GM18508 (cell line): ENCODE data around the gene ADGRG1.
"Not testable (repeated sequence)": the region's sequence is repeated elsewhere in the genome, so short reads cannot be mapped to it uniquely, and the experiment has no call there.

Experiments
- ATAC-seq: cut with Tn5 transposase; IDR thresholded peaks from one replicate; pipeline ENCODE4 v1.9.1; 2021; ENCODE audit warnings: moderate number of reproducible peaks; ENCODE audit not compliant: insufficient read depth, unreplicated experiment

The ADGRG1 gene

GRCh38 chr16:57663917-57664661, 35.7 kb downstream of the ADGRG1 start:
- ATAC-seq, result no peak

GRCh38 chr16:57664662-57665025, 36.2 kb downstream of the ADGRG1 start:
- ATAC-seq, result no peak

- no peak for ATAC-seq
Observed at GRCh38 chr16:57665541-57665940, 37.1 kb downstream of the ADGRG1 start.

- no peak for ATAC-seq
Observed at GRCh38 chr16:57666353-57667047, 38.1 kb downstream of the ADGRG1 start.

GRCh38 chr16:57667048-57667525, 38.7 kb downstream of the ADGRG1 start:
- ATAC-seq, result no peak

- no peak for ATAC-seq
Observed at GRCh38 chr16:57667526-57668262, 39.3 kb downstream of the ADGRG1 start.

- no peak for ATAC-seq
Observed at GRCh38 chr16:57668263-57668571, 39.8 kb downstream of the ADGRG1 start, which contains the start of gene ADGRG3. TSS of gene ADGRG3 (plus strand) at chr16:57668306. CDS start at chr16:57668348, 42 bp downstream.

GRCh38 chr16:57668630-57669475, 40.4 kb downstream of the ADGRG1 start:
- no peak for ATAC-seq

- no peak for ATAC-seq
Observed at GRCh38 chr16:57669476-57670162, 41.2 kb downstream of the ADGRG1 start.

- no peak for ATAC-seq
Observed at GRCh38 chr16:57670196-57670595, 41.8 kb downstream of the ADGRG1 start.

- not testable (repeated sequence) for ATAC-seq
Observed at GRCh38 chr16:57671451-57671850, 43.0 kb downstream of the ADGRG1 start.

GRCh38 chr16:57672416-57672815, 44.0 kb downstream of the ADGRG1 start:
- ATAC-seq, result no peak

- no peak for ATAC-seq
Observed at GRCh38 chr16:57672824-57673223, 44.4 kb downstream of the ADGRG1 start.

GRCh38 chr16:57675741-57676551, 47.5 kb downstream of the ADGRG1 start:
- no peak for ATAC-seq

GRCh38 chr16:57676553-57677085, 48.2 kb downstream of the ADGRG1 start:
- ATAC-seq, result no peak

- no peak for ATAC-seq
Observed at GRCh38 chr16:57677622-57678369, 49.4 kb downstream of the ADGRG1 start.

GRCh38 chr16:57679016-57679415, 50.6 kb downstream of the ADGRG1 start:
- ATAC-seq, result no peak
